ENCODE measurements around the gene DDB1.

Gene DDB1

DNA sequence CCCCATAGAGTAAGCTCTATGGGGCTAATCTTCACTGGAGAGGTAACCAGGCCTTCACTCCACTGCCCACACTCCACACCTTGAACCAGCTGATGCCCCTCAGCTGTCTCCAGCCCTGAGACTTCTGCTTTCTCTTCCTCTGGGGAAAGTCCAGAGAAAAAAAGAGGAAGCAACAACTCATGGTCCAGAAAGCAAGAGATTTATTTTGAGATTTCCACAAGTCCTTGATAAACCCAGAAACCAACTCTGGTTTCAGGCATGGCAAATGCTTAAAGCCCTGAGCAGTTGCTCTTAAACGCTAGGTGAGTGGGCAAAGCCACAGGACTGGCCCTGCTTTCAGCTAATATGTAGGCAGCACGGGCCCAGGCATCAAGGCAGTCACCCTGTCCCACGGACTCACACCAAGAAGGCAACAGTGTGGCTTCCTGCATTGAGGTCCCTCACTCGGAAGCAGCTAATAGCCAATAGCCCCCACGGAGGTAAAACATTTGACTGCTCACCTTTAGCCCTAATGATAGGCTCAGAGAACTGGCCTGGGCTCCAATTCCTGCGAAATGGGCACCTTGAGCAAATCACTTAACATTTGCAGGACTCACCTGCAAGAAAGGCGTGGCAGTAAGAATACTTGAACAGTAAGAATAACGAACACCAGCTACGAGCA, 24.5 kb upstream of the DDB1 start:
- no peak for FAIRE-seq
- no peak for DNase-seq (ENCODE audit: insufficient read length, low spot score)

DNA sequence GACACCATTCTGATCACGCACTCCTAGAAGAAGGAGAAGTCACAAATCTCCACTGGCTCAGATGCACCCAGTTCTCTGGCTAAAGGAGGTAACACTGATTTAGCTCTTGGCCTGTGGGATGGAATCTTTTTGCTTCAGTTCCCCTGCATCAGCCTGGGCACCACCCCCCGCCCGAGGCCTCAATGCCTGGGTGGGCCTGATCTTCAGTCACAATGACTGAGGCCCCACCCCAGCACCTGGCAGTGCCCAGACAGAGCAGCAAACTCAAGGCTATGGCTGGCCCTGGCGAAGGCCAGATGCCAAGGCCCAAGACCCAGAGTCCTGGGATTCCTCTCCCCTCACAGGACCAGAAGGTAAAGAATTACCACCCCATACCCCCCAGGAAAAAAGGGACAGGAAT, 23.8 kb upstream of the DDB1 start:
- FAIRE-seq (no peak), DNase-seq (ENCODE audit: insufficient read length, low spot score) (no peak)

- DNase-seq (ENCODE audit: insufficient read length, low spot score) (no peak), FAIRE-seq (no peak)
Measured at GRCh38 chr11:61354208-61354607, 21.3 kb upstream of the DDB1 start.

GRCh38 chr11:61353131-61354067, 20.5 kb upstream of the DDB1 start:
- DNase-seq (ENCODE audit: insufficient read length, low spot score) (no peak), FAIRE-seq (no peak)

DNA sequence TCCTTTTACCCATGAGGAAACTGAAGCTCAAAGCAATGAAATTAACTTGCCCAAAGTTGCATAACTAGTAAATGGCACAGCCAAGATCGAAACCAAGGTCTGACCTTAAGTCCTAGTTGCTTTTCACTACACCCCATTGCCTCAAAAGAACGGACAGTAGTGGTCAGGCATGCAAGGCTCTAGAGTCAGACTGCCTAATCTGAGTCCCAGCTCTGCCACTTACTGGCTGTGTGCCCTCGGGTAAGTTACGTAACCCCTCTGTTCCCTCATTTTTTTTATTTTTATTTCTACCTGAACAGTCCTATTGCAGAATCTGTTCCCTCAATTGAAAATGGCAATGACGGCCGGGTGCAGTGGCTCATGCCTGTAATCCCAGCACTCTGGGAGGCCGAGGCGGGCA, 19.1 kb upstream of the DDB1 start:
- FAIRE-seq: no peak
- no peak for DNase-seq (ENCODE audit: insufficient read length, low spot score)

GRCh38 chr11:61350803-61351202, 17.9 kb upstream of the DDB1 start:
- FAIRE-seq: no peak

GRCh38 chr11:61350336-61350735, 17.4 kb upstream of the DDB1 start:
- FAIRE-seq: no peak
- DNase-seq (ENCODE audit: insufficient read length, low spot score): no peak

More at GRCh38 chr11:61350803-61351202, 17.9 kb upstream of the DDB1 start:
- no peak for DNase-seq (ENCODE audit: insufficient read length, low spot score)

DNA sequence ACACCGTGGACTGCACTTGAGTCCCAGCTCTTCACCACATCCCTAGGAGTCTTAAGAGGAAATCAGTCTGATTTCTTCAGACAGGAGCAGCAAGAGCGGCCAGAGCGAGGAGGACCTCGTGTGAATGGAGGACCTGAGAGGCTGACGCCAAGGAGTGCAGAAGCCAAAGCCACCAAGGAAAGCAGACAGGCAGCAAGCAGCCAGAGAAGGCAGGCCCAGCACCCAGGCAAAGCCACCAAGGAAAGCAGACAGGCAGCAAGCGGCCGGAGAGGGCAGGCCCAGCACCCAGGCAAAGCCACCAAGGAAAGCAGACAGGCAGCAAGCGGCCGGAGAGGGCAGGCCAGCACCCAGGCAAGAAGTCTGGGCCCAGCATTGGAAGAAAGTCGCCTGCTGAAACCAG, 17.0 kb upstream of the DDB1 start:
- FAIRE-seq (no peak), DNase-seq (ENCODE audit: insufficient read length, low spot score) (no peak)

- no peak for FAIRE-seq
- DNase-seq (ENCODE audit: insufficient read length, low spot score): no peak
Measured at GRCh38 chr11:61349189-61349751, 16.4 kb upstream of the DDB1 start.

GRCh38 chr11:61347916-61348461, 15.1 kb upstream of the DDB1 start:
- no peak for FAIRE-seq

GRCh38 chr11:61345954-61346843, 13.3 kb upstream of the DDB1 start:
- no peak for FAIRE-seq
- DNase-seq (ENCODE audit: insufficient read length, low spot score): no peak

More at GRCh38 chr11:61347916-61348461, 15.1 kb upstream of the DDB1 start:
- no peak for DNase-seq (ENCODE audit: insufficient read length, low spot score)

GRCh38 chr11:61345170-61345610, 12.3 kb upstream of the DDB1 start:
- FAIRE-seq (no peak), DNase-seq (ENCODE audit: insufficient read length, low spot score) (no peak)

DNA sequence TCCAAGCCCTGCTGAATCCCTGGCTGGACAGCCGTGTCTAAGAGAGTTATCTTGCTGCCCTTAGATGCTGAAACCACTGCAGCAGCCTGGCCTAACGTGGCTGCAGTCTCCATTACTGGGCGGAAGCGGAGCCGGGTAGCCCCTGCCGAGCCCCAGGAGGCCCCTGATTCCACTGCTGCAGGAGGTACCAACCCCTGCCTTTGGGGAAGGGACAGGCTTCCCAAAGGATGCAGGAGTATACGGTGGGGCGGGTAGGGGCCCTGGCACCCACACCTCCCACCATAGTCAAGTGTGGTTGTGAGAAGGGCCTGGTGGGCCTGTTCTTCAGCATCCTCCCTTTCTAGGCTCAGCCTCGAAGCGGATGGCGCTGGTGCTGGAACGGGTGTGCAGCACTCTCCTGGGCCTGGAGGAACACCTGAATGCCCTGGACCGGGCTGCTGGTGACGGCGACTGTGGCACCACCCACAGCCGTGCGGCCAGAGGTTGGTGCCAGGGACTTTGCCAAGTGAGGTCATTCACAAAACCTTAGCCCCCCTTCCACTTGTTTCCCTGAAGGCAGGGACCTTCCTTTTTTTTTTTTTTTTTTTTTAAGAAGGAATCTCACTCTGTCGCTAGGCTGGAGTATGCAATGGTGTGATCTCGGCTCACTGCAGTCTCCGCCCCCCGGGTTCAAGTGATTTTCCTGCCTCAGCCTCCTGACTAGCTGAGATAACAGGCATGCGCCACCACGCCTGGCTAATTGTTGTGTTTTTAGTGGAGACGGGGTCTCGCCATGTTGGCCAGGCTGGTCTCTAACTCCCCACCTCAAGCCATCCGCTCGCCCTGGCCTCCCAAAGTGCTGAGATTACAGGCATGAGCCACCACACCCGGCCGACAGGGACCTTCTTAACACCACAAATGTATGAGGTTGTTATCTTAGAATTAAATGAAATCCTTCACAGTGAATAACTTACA, 11.2 kb upstream of the DDB1 start:
- FAIRE-seq: no peak
- DNase-seq (ENCODE audit: insufficient read length, low spot score): no peak

DNA sequence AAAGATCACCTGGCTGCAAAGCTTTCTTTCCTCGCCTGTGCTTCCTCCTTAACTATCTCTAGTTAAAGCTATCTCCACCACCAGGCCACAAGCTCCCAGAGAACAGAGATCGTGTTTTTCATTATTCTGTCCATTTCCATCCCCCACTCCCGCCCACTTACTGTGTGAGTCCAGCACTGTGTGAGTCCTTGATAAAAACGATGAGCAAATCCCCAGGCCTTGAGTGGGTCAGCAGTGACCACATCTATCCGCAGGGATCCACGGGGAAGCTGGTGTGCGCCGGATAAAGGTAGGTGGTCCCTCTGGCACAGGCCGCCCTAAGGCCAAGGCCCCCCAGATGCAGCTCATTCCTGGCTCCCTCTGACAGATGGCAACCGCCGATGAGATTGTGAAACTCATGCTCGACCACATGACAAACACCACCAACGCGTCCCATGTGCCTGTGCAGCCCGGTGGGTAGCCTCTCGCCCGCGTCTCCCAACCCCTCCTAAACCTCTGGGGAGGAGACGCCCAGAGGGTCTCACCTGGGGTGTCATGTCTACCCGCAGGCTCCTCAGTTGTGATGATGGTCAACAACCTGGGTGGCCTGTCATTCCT, 9.4 kb upstream of the DDB1 start:
- FAIRE-seq: no peak
- no peak for DNase-seq (ENCODE audit: insufficient read length, low spot score)

GRCh38 chr11:61341706-61342105, 8.8 kb upstream of the DDB1 start:
- FAIRE-seq (no peak), DNase-seq (ENCODE audit: insufficient read length, low spot score) (no peak)

GRCh38 chr11:61340979-61341378, 8.1 kb upstream of the DDB1 start:
- FAIRE-seq: no peak

DNA sequence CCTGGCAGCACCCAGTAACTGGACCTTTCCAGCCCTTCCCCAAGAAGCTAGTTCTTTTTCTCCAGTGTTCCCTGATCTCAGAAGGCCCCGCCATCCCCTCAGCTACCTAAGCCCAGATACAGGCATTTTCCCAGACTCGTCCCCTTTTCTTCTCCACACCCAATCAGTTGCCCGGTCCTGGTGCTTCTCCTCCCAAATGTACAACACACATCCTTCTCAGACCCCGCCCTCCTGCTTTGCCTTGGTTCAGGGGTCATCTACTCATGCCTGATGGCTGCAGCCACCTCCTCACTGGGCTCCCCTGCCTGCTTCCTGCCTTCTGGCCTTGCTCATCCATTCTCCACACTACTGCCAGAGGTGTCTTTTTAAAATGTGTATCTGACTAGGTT, 6.6 kb upstream of the DDB1 start:
- FAIRE-seq (no peak), DNase-seq (ENCODE audit: insufficient read length, low spot score) (no peak)

More at GRCh38 chr11:61340979-61341378, 8.1 kb upstream of the DDB1 start:
- no peak for DNase-seq (ENCODE audit: insufficient read length, low spot score)

DNA sequence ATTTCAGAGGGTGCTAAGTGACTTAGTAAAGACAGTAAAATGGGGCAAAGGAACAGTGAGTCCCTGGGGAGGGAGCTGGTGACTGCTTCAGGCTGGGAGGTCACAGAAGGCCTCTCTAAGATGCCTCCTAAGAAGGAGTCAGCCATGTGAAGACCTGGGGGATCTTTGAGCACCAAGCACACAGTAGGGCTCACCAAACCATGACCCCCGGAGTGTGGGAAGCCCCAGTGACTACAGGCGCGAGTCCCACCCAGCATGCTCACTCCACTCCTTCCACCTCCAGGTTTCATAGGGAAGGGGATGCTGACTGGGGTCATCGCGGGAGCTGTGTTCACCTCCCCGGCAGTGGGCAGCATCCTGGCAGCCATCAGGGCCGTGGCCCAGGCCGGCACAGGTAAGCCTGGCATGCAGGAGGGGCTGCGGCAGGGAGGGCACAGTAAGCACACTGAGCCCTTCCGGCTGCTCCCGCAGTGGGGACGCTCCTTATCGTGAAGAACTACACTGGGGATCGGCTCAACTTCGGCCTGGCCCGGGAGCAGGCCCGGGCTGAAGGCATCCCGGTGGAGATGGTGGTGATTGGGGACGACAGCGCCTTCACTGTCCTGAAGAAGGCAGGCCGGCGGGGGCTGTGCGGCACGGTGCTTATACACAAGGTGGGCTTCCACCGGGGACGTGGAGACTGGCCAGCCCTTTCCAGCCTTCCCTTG, 6.0 kb upstream of the DDB1 start:
- no peak for FAIRE-seq
- no peak for DNase-seq (ENCODE audit: insufficient read length, low spot score)

Measured in HTR-8/SVneo (cell line).